ENCODE data around the gene FXYD4. TPM values are rescaled to one million over a fixed set of nuclear protein-coding genes. Genes with fewer than 3 reads are reported as not detected.

Gene FXYD4
- polyA plus RNA-seq, 1 of the 3 experiments (the other 2 are of a cell fraction): not detected

DNA sequence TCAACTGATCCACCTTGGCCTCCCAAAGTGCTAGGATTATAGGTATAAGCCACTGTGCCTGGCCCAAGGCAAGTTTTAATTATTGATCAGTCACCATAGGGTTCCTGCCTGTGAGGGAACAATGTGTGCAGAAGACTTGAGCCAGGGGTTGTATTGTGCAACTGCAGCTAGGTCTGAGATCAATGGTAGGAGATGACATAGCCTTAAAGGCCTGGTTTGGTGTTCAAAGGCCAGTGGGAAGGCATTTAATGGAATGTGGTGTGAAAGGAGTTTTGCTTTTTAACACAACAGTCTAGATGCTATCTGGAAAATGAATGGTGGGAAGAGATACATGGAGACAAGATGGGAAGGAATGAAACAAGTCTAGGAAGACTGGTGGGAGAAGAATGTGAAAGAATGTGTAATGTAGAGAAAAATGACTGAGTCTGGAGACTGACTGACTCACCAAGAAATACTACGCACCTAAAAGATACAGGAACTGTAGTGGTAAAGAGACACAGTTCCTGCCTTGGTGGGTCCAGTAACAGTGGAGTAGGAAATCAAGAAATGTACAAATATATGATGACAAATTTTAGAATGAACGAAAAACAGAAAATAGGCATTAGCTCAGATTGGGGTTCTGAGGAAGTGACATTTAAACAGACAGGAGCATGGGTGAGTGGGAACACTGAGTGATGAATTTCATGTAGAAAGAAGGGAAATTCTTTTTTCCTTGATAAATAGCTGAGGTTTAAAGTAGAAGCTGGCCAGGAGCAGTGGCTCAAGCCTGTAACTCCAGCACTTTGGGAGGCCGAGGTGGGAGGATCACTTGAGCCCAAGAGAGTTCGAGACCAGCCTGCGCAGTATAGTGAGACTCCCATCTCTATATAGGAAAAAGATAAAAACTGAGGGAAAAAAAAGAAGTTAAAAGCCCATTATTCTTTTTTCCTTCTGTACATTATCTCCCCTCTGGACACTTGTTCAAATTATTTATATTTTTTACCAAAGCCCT, 28.2 kb downstream of the FXYD4 start:
- TF ChIP-seq PBX3 (IDR thresholded peaks at IDR 0.05) (peak; percentile 13; the same call in 1 of the 2 replicates), REST (IDR thresholded peaks at IDR 0.05; ENCODE audit: low read depth, low read length) (no peak)
- Histone ChIP-seq H2AFZ (ENCODE audit: low read depth) (no peak overlapping the region), H3K9ac (peak overlapping the region; percentile 12; the same call in 1 of the 2 replicates), H3K4me2 (0 out of 2 replicates have a peak overlapping the region, but pooled peaks have one; percentile 86), H3K9me2 (no peaks in the 10 kb centered on the region), H4K20me1 (ENCODE audit: insufficient read depth) (peaks cover 89% of the 10 kb centered on the region), H3K4me1 (ENCODE audit: control insufficient read depth in 1 of 2, insufficient read depth in 2 of 2, low read depth in 1 of 2, low read length in 1 of 2) (peaks cover 20 to 53% of the 10 kb centered on the region in 2 experiments), H3K9me3 (no peaks in the 10 kb centered on the region), H3K27me3 (ENCODE audit: insufficient read depth) (no peaks in the 10 kb centered on the region), H3K4me3 (ENCODE audit: low read depth in 2 of 2, low read length in 1 of 2) (no peak overlapping the region), H3F3A (replicated peaks; ENCODE audit: insufficient read depth) (peaks cover 33% of the 10 kb centered on the region), H3K36me3 (replicated peaks in 1 of 2; ENCODE audit: control insufficient read depth in 1 of 2, insufficient read depth in 2 of 2, low read length in 1 of 2) (peaks cover 5 to 34% of the 10 kb centered on the region in 2 experiments), H3K27ac (ENCODE audit: low read depth in 2 of 2, low read length in 1 of 2) (peak overlapping the region in 1 of 2 experiments; percentile 76; a peak in 2 of 4 replicates), H3K79me2 (ENCODE audit: insufficient read depth) (peaks cover 96% of the 10 kb centered on the region)
- ChIA-PET POLR2A (no interaction called here), CTCF (interaction anchor here (1.5 kb wide), 1 partner anchor 51 kb away, joined by 3 read pairs; no protein-coding TSS in a partner anchor)
- DNase-seq: no peak
- 87% methylated on average over 5 of the region's 5 CpGs for WGBS (ENCODE audit: low lambda C conversion rate)

DNA sequence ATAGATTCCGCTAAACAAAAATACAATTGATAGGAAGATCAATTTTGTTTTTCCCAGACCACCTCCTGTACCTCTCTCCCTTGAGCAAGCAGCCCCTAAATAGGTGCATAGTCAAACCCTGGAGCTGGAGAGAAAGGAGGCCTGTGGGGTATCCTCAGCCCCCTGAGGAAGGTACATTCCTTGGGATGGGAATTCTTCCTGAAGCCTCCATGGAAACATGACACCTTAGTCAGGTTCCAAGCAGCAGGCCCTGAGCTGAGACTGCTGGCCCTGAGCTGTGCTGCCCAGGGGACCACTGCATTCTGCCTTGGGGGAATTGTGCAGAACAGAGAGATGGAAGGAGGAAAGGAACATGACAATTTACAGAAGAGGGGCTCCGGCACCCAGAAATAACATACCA, 30.2 kb downstream of the FXYD4 start:
- CTCF ChIA-PET: interaction anchor here (0.6 to 1.5 kb wide), 2 partner anchors 13 to 53 kb away, joined by 3 to 4 read pairs; no protein-coding TSS in a partner anchor
- POLR2A ChIA-PET: no interaction called here
- peak overlapping the region in 1 of 2 experiments; percentile 76; a peak in 3 of 4 replicates for H3K27ac ChIP-seq (ENCODE audit: low read depth in 2 of 2, low read length in 1 of 2)
- H3F3A ChIP-seq (replicated peaks; ENCODE audit: insufficient read depth): peaks cover 34% of the 10 kb centered on the region
- H3K4me1 ChIP-seq (ENCODE audit: control insufficient read depth in 1 of 2, insufficient read depth in 2 of 2, low read depth in 1 of 2, low read length in 1 of 2): peaks cover 17 to 57% of the 10 kb centered on the region in 2 experiments
- H3K9ac ChIP-seq: peak overlapping the region; percentile 5; the same call in 1 of the 2 replicates
- DNase-seq: no peak
- TF ChIP-seq EZH2phosphoT487 (IDR thresholded peaks at IDR 0.05; ENCODE audit: borderline replicate concordance, low read depth): no peak
- TF ChIP-seq RFX5 (IDR thresholded peaks at IDR 0.05; ENCODE audit: low read length): no peak
- TF ChIP-seq GABPA (IDR thresholded peaks at IDR 0.05; ENCODE audit: low read depth): no peak
- TF ChIP-seq SMC3 (IDR thresholded peaks at IDR 0.05; ENCODE audit: low read depth, low read length): no peak
- TF ChIP-seq CHD2 (IDR thresholded peaks at IDR 0.05; ENCODE audit: low read length, partially characterized antibody): no peak
- TF ChIP-seq POLR2AphosphoS5 (IDR thresholded peaks at IDR 0.05; ENCODE audit: low read depth, low read length): no peak
- TF ChIP-seq RCOR1 (IDR thresholded peaks at IDR 0.05; ENCODE audit: low read length): no peak
- no peak for TF ChIP-seq ELF1 (IDR thresholded peaks at IDR 0.05)
- TF ChIP-seq SIN3A (IDR thresholded peaks at IDR 0.05; ENCODE audit: borderline replicate concordance, low read depth, low read length): no peak
- TF ChIP-seq GATA2 (CRISPR knock-in tag; IDR thresholded peaks at IDR 0.05): no peak
- no peak for TF ChIP-seq CTCF (IDR thresholded peaks at IDR 0.05)
- TF ChIP-seq JUND (IDR thresholded peaks at IDR 0.05): no peak
- H3K4me3 ChIP-seq (ENCODE audit: low read depth in 2 of 2, low read length in 1 of 2): no peak overlapping the region
- H3K9me3 ChIP-seq: no peaks in the 10 kb centered on the region
- peaks cover 96% of the 10 kb centered on the region for H3K79me2 ChIP-seq (ENCODE audit: insufficient read depth)
- 0 out of 2 replicates have a peak overlapping the region, but pooled peaks have one; percentile 31 for H3K4me2 ChIP-seq
- H3K9me2 ChIP-seq: no peaks in the 10 kb centered on the region
- H2AFZ ChIP-seq (ENCODE audit: low read depth): no peak overlapping the region
- H3K27me3 ChIP-seq (ENCODE audit: insufficient read depth): no peaks in the 10 kb centered on the region
- H3K36me3 ChIP-seq (replicated peaks in 1 of 2; ENCODE audit: control insufficient read depth in 1 of 2, insufficient read depth in 2 of 2, low read length in 1 of 2): peaks cover 0 to 34% of the 10 kb centered on the region in 2 experiments
- WGBS (ENCODE audit: low lambda C conversion rate): 90% methylated on average over 2 of the region's 2 CpGs
- peaks cover 91% of the 10 kb centered on the region for H4K20me1 ChIP-seq (ENCODE audit: insufficient read depth)
